Bronchial epithelial cell (primary cell): ENCODE data around the gene ETDC. TPM values are rescaled to one million over a fixed set of nuclear protein-coding genes. Genes with fewer than 3 reads are reported as not detected.
A peak's percentile ranks its signal among the peaks of the same experiment; 100 is the strongest.

Experiments
- DNase-seq: peaks from one replicate; pipeline ENCODE4 v3.0.0-alpha.2; 2010; ENCODE audit warnings: low read depth
- FAIRE-seq: peaks from 2 replicates; lab custom pipeline; 2011; peaks lifted over from hg19 to GRCh38; lab: Jason Lieb, UNC
- H3K27me3 ChIP-seq: 2 replicates; pipeline ENCODE4 v1.5.1; 2011; ENCODE audit warnings: low read length; ENCODE audit not compliant: control insufficient read depth, insufficient read depth
- H3K36me3 ChIP-seq: 2 replicates; pipeline ENCODE4 v1.5.1; 2011; ENCODE audit warnings: low read length; ENCODE audit not compliant: control insufficient read depth, insufficient read depth
- H3K4me3 ChIP-seq: 2 replicates; pipeline ENCODE4 v1.5.1; 2011; ENCODE audit warnings: mild to moderate bottlenecking, low read depth, low read length, control low read depth
- total RNA-seq: library from RNA; depleted of rRNA; stranded (reverse); fragments of >200 nt; gene quantifications from 2 replicates; pipeline ENCODE4 v1.2.1, GENCODE V29; 2014
- TF ChIP-seq, protein P1 (sequence below): IDR thresholded peaks from 2 replicates; pipeline ENCODE4 v1.5.1; 2011; ENCODE audit warnings: mild to moderate bottlenecking, moderate library complexity, low read length, control low read depth, inconsistent platforms; ENCODE audit not compliant: insufficient read depth, severe bottlenecking

The ETDC gene
- total RNA-seq, 1 donor from 2014 or later = not detected

DNA sequence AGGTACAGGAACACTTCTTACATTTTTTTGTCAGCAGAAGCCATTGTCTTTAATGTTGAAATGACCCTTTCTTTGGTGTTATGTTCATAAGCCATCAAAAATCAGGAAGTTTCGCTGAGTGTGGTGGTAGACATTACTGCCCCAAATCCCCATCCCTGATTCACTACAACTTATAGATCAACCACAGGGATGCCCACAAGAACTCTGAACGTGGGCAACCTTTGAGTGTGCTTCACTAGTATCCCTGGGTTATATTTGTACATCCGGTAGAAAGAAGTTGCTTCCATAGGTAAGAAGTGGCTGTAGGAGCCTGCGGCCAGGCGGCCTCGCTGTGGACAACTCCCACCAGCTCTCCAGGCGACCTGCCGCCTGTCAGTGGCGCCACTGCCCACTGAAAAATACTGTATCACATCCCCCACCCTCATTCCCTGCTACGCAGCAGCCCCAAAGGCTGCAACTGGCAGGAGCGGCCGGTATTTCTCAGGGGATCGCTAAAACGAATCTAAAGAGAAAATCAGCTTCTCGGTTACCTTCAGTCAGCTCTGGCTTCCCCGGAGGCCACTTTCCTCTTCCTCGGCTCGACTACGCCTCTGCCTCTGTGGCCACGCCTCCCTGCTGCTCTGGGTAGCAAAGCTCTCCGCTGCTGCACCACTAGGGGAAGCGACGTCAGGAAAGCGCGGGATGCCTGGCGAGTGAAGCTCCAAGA lies 13.9 kb upstream of the ETDC start:
- no peaks in the 10 kb centered on the region for H3K27me3 ChIP-seq
- TF ChIP-seq, protein P1, sequence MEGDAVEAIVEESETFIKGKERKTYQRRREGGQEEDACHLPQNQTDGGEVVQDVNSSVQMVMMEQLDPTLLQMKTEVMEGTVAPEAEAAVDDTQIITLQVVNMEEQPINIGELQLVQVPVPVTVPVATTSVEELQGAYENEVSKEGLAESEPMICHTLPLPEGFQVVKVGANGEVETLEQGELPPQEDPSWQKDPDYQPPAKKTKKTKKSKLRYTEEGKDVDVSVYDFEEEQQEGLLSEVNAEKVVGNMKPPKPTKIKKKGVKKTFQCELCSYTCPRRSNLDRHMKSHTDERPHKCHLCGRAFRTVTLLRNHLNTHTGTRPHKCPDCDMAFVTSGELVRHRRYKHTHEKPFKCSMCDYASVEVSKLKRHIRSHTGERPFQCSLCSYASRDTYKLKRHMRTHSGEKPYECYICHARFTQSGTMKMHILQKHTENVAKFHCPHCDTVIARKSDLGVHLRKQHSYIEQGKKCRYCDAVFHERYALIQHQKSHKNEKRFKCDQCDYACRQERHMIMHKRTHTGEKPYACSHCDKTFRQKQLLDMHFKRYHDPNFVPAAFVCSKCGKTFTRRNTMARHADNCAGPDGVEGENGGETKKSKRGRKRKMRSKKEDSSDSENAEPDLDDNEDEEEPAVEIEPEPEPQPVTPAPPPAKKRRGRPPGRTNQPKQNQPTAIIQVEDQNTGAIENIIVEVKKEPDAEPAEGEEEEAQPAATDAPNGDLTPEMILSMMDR = peak; percentile 43
- DNase-seq (peak; percentile 40), FAIRE-seq (no peak)
- peak overlapping the region; percentile 19 for H3K4me3 ChIP-seq
- no peaks in the 10 kb centered on the region for H3K36me3 ChIP-seq

DNA sequence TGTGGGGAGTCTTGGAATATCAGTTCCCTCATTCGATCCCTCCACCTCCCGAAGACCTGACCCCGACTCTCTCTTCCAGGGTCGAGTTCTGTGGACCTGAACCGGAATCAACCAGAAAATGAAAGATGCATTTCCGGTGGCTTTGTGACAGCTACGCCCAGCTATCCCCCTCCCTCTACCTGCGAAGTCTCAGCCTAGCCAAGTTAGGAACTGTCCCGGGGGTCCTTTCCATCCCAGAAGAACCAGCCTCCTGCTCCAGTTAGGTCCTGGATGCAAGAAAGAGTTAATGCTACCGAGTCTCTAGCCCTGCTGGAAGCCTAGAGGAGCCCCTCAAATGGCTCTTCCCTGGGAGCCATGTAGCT lies 13.4 kb upstream of the ETDC start:
- peak overlapping the region; percentile 19 for H3K4me3 ChIP-seq

GRCh38 chrX:135302269-135302873 lies 6.9 kb upstream of the ETDC start:
- FAIRE-seq = no peak

More for the DNA sequence above, 13.4 kb upstream of the ETDC start:
- no peaks in the 10 kb centered on the region for H3K27me3 ChIP-seq
- TF ChIP-seq, protein P1 = no peak
- no peak for DNase-seq
- no peak for FAIRE-seq
- no peaks in the 10 kb centered on the region for H3K36me3 ChIP-seq

DNA sequence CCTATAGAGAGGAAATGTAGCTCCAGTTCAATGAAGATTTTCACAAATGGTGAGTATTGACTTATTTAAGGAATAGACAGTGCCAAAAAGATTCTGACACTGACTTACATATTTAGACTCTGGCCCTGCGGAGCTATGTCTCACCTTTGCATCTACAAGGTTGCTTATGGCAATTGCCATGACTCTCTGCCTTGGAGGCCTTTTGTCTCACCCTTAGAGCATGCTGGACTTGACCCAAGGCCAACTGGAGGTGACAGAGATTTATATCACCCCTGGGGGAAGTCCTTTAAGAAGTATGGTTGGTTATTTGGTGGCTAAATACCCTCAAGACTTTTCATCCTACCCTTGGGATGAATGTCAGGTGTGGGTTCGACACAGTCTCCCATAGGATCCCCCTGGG lies 4.5 kb upstream of the ETDC start:
- no peak for FAIRE-seq
- TF ChIP-seq, protein P1 = no peak
- Histone ChIP-seq H3K36me3 (no peaks in the 10 kb centered on the region), H3K4me3 (no peak overlapping the region), H3K27me3 (no peaks in the 10 kb centered on the region)
- no peak for DNase-seq

More at GRCh38 chrX:135302269-135302873, 6.9 kb upstream of the ETDC start:
- Histone ChIP-seq H3K27me3 (no peaks in the 10 kb centered on the region), H3K36me3 (no peaks in the 10 kb centered on the region), H3K4me3 (no peak overlapping the region)
- DNase-seq = no peak
- TF ChIP-seq, protein P1 = no peak

- Histone ChIP-seq H3K4me3 (no peak overlapping the region), H3K36me3 (no peaks in the 10 kb centered on the region), H3K27me3 (no peaks in the 10 kb centered on the region)
- TF ChIP-seq, protein P1 = no peak
- DNase-seq (no peak), FAIRE-seq (no peak)
Measured at GRCh38 chrX:135307171-135307570, 2.1 kb upstream of the ETDC start.
